Fibroblast of lung (primary cell): ENCODE data around the gene FBXO4. TPM values are rescaled to one million over a fixed set of nuclear protein-coding genes. Genes with fewer than 3 reads are reported as not detected.

ENCODE experiments used
- DNase-seq, 2 donors: peaks; one replicate each; pipeline versions ENCODE4 v3.0.0 to v3.0.0-alpha.2; 2010; ENCODE audit warnings: low read depth in 2 of 2
- H2AFZ ChIP-seq: 2 replicates; pipeline ENCODE4 v1.5.1; 2012; ENCODE audit warnings: low read length, control low read depth, inconsistent platforms
- H3K27ac ChIP-seq: 2 replicates; pipeline ENCODE4 v1.5.1; 2011; ENCODE audit warnings: low read length, control low read depth; ENCODE audit not compliant: insufficient read depth
- H3K27me3 ChIP-seq: 2 replicates; pipeline ENCODE4 v1.5.1; 2011; ENCODE audit warnings: mild to moderate bottlenecking, low read length; ENCODE audit not compliant: control insufficient read depth, insufficient read depth
- H3K36me3 ChIP-seq: 2 replicates; pipeline ENCODE4 v1.5.1; 2011; ENCODE audit warnings: low read length; ENCODE audit not compliant: control insufficient read depth, insufficient read depth
- H3K4me1 ChIP-seq: 2 replicates; pipeline ENCODE4 v1.5.1; 2011; ENCODE audit warnings: low read length; ENCODE audit not compliant: control insufficient read depth, insufficient read depth; ENCODE audit errors: extremely low read depth
- H3K4me2 ChIP-seq: 2 replicates; pipeline ENCODE4 v1.5.1; 2011; ENCODE audit warnings: low read length, control low read depth; ENCODE audit not compliant: insufficient read depth; ENCODE audit errors: extremely low read depth
- H3K4me3 ChIP-seq, 4 experiments: fragments of 200-600 bp in 1 of 4; sonication (generic) in 1 of 4; replicated peaks in 1 of 4; 2 replicates each; pipeline ENCODE4 v1.5.1; 2011 to 2016; ENCODE audit warnings: low read length in 4 of 4, low read depth in 3 of 4, mild to moderate bottlenecking in 3 of 4, control low read depth in 2 of 4, inconsistent platforms in 1 of 4, mixed read lengths in 1 of 4; ENCODE audit not compliant: insufficient read depth in 1 of 4; ENCODE audit errors: control extremely low read depth in 1 of 4
- H3K79me2 ChIP-seq: 2 replicates; pipeline ENCODE4 v1.5.1; 2012; ENCODE audit warnings: mild to moderate bottlenecking, low read length, inconsistent platforms; ENCODE audit not compliant: control insufficient read depth, insufficient read depth
- H3K9ac ChIP-seq: 2 replicates; pipeline ENCODE4 v1.5.1; 2011; ENCODE audit warnings: mild to moderate bottlenecking, low read length, control low read depth; ENCODE audit not compliant: insufficient read depth
- H3K9me3 ChIP-seq: 2 replicates; pipeline ENCODE4 v1.5.1; 2012; ENCODE audit warnings: low read depth, low read length; ENCODE audit not compliant: control insufficient read depth, insufficient read depth
- H4K20me1 ChIP-seq: 2 replicates; pipeline ENCODE4 v1.5.1; 2011; ENCODE audit warnings: low read length; ENCODE audit not compliant: control insufficient read depth, insufficient read depth; ENCODE audit errors: extremely low read depth
- EZH2 ChIP-seq: IDR thresholded peaks from 2 replicates; pipeline ENCODE4 v1.5.1; 2012; ENCODE audit warnings: low read length, control low read depth, mild to moderate bottlenecking; ENCODE audit errors: missing control alignments
- polyA plus RNA-seq, 2 donors: library from polyadenylated mRNA; depleted of rRNA in 1 of 2; stranded (reverse) in 1 of 2; unstranded in 1 of 2; fragments of >200 nt; gene quantifications; 2 replicates each; pipeline ENCODE4 v1.2.1, GENCODE V29; 2011 to 2012; ENCODE audit warnings: missing spikeins in 1 of 2
- total RNA-seq: library from RNA; depleted of rRNA; stranded (reverse); fragments of >200 nt; gene quantifications from 2 replicates; pipeline ENCODE4 v1.2.1, GENCODE V29; 2014
- TF ChIP-seq, protein P1 (sequence below), 2 donors: IDR thresholded peaks in 1 of 2; conservative IDR thresholded peaks in 1 of 2; 1 replicate in 1 of 2; 2 replicates in 1 of 2; pipeline ENCODE4 v1.5.1; 2011 to 2012; ENCODE audit warnings: low read length in 2 of 2, control low read depth in 1 of 2, inconsistent platforms in 1 of 2, low read depth in 1 of 2, mild to moderate bottlenecking in 1 of 2

FBXO4 gene
- total and polyA plus RNA-seq, 2 donors (not counting 1 experiment from before 2014, with no cell fraction given), result 13.4 to 14.9 TPM

DNA sequence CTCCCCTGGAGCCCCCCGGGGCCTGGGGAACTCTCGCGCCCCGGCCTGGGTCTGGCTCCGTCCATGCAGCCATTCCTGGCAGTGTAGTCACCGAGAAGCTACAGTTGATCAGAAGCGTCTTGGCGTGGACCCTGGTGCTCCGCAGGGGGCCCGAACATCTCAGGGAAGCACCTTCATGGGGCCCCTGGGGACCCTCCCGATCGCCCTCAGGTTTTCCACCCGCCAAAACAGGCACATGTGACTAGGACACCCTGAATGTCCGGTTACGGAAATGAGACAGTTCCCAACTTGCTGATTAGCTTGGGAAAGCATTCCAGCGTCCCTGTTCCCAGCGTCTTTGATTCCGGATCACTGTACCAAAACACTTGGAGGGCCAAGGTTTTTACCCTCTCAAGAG lies 472 bp downstream of the FBXO4 start:
- Histone ChIP-seq H2AFZ (peak overlapping the region; percentile 97), H4K20me1 (no peaks in the 10 kb centered on the region), H3K4me3 (peak overlapping the region; percentile 68 to 82 (median 76)), H3K4me1 (peaks cover 3% of the 10 kb centered on the region), H3K9me3 (no peaks in the 10 kb centered on the region), H3K9ac (peak overlapping the region; percentile 98), H3K27me3 (no peaks in the 10 kb centered on the region), H3K36me3 (no peaks in the 10 kb centered on the region), H3K79me2 (no peaks in the 10 kb centered on the region), H3K4me2 (peak overlapping the region; percentile 96), H3K27ac (peak overlapping the region; percentile 93)
- DNase-seq, result peak; percentile 42 to 46
- TF ChIP-seq, protein P1, sequence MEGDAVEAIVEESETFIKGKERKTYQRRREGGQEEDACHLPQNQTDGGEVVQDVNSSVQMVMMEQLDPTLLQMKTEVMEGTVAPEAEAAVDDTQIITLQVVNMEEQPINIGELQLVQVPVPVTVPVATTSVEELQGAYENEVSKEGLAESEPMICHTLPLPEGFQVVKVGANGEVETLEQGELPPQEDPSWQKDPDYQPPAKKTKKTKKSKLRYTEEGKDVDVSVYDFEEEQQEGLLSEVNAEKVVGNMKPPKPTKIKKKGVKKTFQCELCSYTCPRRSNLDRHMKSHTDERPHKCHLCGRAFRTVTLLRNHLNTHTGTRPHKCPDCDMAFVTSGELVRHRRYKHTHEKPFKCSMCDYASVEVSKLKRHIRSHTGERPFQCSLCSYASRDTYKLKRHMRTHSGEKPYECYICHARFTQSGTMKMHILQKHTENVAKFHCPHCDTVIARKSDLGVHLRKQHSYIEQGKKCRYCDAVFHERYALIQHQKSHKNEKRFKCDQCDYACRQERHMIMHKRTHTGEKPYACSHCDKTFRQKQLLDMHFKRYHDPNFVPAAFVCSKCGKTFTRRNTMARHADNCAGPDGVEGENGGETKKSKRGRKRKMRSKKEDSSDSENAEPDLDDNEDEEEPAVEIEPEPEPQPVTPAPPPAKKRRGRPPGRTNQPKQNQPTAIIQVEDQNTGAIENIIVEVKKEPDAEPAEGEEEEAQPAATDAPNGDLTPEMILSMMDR (conservative IDR thresholded peaks at IDR 0.05 in 1 of 2, IDR thresholded peaks at IDR 0.05 in 1 of 2; ENCODE audit: low read depth in 1 of 2, low read length in 2 of 2), result no peak
- TF ChIP-seq EZH2, result no peak

DNA sequence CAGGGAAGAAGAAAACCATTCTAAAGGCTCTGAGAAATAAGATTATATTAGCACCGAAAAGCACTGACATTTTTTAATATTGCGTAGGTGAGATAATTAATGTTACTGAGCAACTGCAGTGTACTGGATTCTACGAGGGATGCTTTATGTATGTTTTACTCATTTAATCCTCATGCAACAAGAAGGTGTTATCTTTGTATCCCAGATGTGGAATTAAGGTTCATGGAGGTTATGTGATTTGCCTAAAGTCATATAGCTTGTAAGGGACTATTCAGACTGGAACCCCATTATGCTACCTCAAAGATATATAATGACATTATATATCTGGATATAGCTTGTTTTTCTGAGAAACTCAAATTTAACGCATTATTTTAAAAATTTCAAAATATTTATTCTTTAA lies 2.5 kb downstream of the FBXO4 start:
- H2AFZ ChIP-seq, result no peak overlapping the region
- no peak overlapping the region for H3K4me3 ChIP-seq
- H3K4me2 ChIP-seq, result no peak overlapping the region
- no peaks in the 10 kb centered on the region for H3K9me3 ChIP-seq
- no peaks in the 10 kb centered on the region for H3K27me3 ChIP-seq
- no peaks in the 10 kb centered on the region for H3K36me3 ChIP-seq
- no peak overlapping the region for H3K27ac ChIP-seq
- no peak for DNase-seq
- TF ChIP-seq, protein P1 (conservative IDR thresholded peaks at IDR 0.05 in 1 of 2, IDR thresholded peaks at IDR 0.05 in 1 of 2; ENCODE audit: low read depth in 1 of 2, low read length in 2 of 2), result no peak
- TF ChIP-seq EZH2, result no peak
- H3K4me1 ChIP-seq, result peaks cover 3% of the 10 kb centered on the region
- H3K79me2 ChIP-seq, result no peaks in the 10 kb centered on the region
- no peaks in the 10 kb centered on the region for H4K20me1 ChIP-seq
- H3K9ac ChIP-seq, result no peak overlapping the region

DNA sequence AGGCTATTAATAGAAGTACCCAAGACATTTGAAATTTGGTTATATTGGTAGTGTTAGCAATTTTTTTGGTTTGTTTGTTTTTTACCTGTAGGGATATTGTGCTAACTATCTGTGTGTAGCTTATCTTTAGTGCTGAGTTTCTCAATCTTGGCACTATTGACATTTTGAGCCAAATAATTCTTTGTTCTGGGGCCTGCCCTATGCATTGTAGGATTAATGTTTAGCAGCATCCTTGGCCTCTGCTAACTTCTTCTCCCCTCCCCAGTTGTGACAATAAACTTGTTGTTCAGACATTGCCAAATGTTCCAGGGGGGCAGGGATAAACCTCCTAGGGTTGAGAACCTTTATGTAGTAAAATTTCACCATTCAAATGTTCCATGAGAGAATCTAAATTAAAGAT lies 4.0 kb downstream of the FBXO4 start:
- H2AFZ ChIP-seq, result no peak overlapping the region
- TF ChIP-seq EZH2, result no peak
- TF ChIP-seq, protein P1 (conservative IDR thresholded peaks at IDR 0.05 in 1 of 2, IDR thresholded peaks at IDR 0.05 in 1 of 2; ENCODE audit: low read depth in 1 of 2, low read length in 2 of 2), result no peak

More for the DNA sequence above, 4.0 kb downstream of the FBXO4 start:
- no peaks in the 10 kb centered on the region for H3K79me2 ChIP-seq
- H4K20me1 ChIP-seq, result no peaks in the 10 kb centered on the region
- H3K9ac ChIP-seq, result no peak overlapping the region
- H3K27me3 ChIP-seq, result no peaks in the 10 kb centered on the region
- peaks cover 3% of the 10 kb centered on the region for H3K4me1 ChIP-seq
- no peak overlapping the region for H3K4me2 ChIP-seq
- H3K36me3 ChIP-seq, result no peaks in the 10 kb centered on the region
- H3K27ac ChIP-seq, result no peak overlapping the region
- no peak overlapping the region for H3K4me3 ChIP-seq
- H3K9me3 ChIP-seq, result no peaks in the 10 kb centered on the region
- no peak for DNase-seq
